Mesenteric fat pad (tissue), 1 donor: Measurements from ENCODE around the gene KCND3. TPM values are rescaled to one million over a fixed set of nuclear protein-coding genes. Genes with fewer than 3 reads are reported as not detected.

Experiments used
- DNase-seq: peaks from one replicate; pipeline ENCODE4 v3.0.0-alpha.2; 2020; ENCODE audit warnings: low spot score
- total RNA-seq: library from RNA; stranded (reverse); fragmentation: NEBNext Ultra II Directional; extraction: Animal tissue kit (Norgen Biotek cat#: 25700); gene quantifications from one replicate; pipeline ENCODE4 v1.2.1, GENCODE V29; 2021
- donor health status: DM: yes; HTN: yes; CAD: no.

The KCND3 gene
- total RNA-seq, 1 donor from 2014 or later = 18.4 TPM

DNA sequence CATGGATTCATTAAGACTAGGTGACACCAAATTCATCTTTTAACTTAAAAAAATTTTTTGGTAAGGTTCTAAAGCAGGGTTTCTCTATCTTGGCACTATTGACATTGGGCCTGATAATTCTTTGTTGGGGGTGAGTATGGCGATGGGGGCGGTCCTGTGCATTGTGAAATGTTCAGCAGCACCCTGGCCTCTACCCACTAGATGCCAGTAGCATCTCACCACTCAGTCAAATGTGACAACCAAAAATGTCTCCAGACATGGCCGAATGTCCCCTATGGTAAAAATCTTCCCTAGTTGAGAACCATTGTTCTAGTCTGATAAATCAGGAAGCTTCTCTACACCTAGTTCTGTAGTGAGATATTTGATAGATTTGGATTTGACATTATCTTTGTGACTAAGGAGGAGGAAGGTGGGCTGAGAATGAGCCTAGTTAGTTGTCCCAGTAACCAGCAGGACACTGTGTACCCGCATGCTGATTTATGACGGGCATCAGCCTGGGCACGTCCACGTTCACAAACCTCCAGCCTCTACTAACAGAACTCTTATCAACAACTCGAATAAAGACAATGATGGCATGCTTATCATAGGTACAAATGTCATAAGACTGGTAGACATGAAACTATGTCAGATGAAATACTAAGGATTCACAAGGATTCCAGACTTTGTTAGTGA, 104.6 kb downstream of the KCND3 start:
- DNase-seq = no peak

- DNase-seq = no peak
Observed at GRCh38 chr1:111882986-111883560, 106.4 kb downstream of the KCND3 start.

DNA sequence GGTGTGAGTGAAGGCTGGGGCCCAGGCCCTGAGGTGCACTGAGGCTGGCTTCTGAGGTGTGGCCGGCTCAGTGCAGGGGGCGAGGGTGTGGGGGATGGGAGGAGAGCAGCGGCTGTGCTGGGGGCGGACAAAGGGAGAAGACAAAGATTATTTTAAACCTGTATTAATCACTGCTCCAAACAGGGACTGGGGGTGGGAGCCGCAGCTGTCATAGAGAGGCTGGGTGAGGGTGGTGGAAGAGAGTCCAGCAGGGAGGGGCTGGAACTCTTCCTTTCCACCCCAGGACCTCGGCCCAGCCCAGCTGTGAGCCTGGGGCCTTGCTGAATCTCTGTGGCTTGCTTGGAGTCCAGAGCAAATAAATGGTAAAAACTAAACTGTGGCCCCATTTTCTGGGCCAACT, 106.9 kb downstream of the KCND3 start:
- no peak for DNase-seq

DNA sequence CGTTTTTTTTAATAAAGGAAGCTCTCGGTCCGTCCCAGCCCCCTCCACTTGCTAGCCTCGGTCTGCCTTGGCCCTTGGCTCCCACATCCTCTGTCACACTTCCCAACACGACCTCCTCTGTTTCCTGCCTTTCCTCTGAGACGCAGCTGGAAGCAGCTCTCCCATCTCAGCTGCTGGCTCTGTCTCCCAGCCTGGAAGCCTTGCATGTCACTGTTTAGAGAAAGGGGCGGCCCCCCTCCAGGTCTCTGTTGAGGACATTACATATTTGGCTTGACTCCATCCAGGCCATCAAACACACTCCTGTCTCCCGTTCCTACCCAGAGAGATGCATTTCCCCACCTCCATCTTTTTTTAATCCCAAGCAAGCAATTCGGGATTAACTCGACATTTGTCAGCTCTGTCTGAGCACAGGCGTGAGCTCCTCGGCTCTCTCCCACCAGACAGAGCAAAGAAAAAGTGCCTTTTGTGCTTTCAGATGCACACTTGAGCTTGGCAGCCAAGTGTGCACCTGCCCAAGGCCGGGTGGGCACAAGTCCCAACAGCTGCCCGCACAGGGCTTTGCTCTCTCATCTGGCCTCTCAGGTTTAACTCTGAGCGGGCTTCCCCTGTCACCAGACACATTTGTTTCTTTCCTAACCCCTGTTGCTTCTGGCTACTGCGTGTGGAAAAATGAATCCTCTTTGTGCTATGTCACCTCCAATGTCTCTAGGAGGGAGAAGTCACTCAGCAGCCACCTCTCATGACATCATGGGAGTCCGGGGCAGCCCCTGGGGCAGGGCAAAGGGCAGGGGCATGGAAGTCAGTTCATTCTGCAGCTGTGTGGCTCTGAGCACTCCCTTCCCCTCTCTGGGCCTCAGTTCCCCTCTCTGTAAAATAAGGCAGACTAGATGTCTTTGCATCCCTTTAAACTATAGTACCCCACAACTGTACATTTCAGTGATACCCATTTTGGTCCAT, 108.3 kb downstream of the KCND3 start:
- no peak for DNase-seq

GRCh38 chr1:111879081-111879480, 110.4 kb downstream of the KCND3 start:
- DNase-seq = no peak

- no peak for DNase-seq
Observed at GRCh38 chr1:111878649-111879048, 110.8 kb downstream of the KCND3 start.

- DNase-seq = no peak
Observed at GRCh38 chr1:111878091-111878490, 111.4 kb downstream of the KCND3 start.

GRCh38 chr1:111876631-111877030, 112.8 kb downstream of the KCND3 start:
- no peak for DNase-seq

DNA sequence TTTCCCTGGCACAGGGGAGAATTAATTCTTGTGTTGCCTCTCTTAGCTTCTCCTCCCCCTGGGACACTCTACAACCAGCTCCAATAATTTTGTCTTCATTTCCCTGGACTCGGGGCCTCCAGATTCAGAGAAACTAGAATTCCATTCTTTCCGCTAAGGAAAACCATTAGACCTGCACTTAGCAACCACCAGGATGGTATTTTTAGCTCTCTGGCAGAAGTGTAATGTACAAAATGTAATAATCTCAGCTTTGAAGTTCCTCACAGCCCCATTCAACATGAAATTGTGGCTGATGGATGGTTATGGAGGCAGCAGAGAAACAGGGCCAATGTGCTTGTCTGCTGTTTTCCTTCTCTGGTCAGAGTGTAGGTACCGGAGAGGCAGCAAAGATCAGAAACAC, 113.8 kb downstream of the KCND3 start:
- no peak for DNase-seq

GRCh38 chr1:111873460-111874030, 115.9 kb downstream of the KCND3 start:
- no peak for DNase-seq

DNA sequence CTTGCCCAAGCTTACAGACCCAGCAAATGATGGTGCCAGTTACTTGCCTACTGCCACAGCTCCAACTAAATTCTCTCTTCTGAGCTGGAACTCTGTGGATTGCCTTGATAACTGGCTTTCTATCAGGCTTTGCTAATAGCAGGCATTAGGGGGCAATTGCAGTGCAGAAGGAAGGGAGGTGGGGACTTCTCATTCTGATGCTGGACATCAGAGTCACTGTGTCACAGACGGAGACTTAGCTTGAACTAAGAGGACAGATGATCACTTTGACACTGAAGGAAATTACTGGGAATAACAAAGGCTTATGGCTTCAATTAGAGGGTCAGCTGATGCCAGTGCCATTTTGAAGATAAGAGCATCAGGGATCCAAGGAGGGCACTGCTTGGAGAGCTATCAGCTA, 119.3 kb downstream of the KCND3 start:
- no peak for DNase-seq

DNA sequence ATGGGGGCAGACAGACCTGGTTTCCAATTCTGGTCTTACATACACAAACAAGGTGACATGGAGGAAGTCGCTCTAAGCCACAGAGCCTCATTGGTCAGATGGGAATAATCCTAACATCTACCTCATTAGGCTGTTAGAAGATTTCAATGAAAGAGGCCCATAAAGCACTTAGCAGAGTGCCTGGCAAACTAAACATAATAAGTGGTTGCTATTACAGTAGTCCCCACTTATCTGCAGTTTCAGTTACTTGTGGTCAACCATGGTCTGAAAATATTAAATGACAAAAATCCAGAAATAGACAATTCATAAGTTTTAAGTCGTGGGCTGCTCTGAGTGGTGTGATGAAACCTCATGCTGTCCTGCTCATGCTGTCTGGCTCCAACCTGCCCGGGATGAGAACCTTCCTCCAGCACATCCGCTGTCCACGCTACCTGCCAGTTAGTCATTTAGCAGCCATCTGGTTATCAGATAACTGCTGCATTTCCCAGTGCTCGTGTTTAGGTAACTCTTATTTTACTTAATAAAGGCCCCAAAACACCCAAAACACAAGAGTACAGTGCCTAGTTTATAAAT, 121.5 kb downstream of the KCND3 start:
- DNase-seq = no peak

DNA sequence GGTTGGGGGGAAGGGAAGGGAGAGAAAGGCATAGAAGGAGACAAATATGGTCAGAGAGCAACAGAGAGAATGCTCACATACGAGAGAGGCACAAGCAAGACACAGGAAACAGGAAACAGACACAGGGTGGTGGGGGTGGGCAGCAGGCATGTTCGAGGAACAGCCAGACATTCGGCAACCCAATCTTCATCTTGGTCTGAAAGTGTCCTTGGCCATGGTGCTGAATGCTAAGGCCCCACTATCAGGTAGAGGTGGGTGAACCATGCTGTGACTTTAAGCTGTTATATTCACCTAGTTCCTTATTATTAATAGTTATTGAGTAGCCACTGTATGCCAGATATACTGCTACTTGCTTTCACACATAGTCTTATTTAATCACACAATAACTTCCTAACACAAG, 124.6 kb downstream of the KCND3 start:
- DNase-seq = no peak

DNA sequence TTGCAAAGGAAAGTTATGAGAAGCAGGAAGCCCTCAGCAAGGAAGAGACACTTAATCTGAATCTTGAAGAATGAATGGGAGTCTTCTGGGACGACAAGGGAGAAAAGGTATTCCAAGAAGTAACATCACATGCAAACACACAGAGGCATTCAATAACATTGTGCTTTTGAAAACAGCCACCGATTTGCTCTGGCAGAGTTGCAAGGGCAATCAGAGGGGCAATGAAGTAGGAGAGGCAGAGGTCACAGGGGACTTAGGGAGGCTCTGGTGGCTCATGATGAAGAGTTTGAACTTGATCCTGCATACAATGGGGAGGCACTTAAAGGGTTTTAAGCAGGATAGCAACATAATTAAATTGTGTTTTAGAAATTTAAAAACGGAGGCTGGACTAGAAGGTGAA, 126.1 kb downstream of the KCND3 start:
- no peak for DNase-seq

- DNase-seq = no peak
Observed at GRCh38 chr1:111862599-111862998, 126.9 kb downstream of the KCND3 start.

- no peak for DNase-seq
Observed at GRCh38 chr1:111861523-111861922, 127.9 kb downstream of the KCND3 start.

- no peak for DNase-seq
Observed at GRCh38 chr1:111857194-111857651, 132.2 kb downstream of the KCND3 start.

DNA sequence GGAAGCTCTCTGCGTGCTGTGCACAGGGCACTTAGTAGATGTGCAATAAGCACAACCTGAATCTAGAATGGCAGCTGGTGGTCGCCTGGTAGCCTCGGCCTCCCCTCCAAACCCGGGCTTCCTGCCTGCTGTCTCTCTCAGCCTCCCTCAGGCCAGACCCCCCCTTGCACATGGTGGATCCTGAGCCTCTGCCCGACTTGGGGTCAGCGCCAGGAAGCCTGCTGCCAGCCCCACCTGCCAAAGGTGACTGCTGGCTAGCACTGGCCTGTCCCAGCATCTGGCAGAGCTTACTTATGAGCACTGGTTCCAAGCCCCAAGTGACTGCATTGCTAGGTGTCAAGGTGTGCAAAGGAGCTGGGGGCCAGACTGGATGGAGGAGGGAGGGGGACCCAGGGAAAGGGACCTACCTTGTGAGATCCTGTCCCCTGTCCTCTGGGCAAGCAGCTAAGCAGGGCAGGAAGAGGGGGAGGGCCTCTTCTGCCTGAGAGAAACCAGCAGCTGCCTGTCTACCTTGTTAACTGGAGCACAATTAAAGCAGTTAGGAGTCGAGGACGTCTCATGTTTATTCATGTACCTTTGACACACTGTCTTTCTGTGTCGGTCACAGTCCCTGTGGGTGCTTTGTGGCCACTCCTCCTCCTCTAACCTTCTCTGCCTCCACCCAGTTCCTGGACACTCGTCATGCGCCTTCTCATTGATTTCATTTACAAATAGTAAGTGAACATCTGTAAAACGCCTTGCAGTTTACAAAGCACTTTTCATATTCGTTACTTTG, 132.9 kb downstream of the KCND3 start:
- DNase-seq = no peak

DNA sequence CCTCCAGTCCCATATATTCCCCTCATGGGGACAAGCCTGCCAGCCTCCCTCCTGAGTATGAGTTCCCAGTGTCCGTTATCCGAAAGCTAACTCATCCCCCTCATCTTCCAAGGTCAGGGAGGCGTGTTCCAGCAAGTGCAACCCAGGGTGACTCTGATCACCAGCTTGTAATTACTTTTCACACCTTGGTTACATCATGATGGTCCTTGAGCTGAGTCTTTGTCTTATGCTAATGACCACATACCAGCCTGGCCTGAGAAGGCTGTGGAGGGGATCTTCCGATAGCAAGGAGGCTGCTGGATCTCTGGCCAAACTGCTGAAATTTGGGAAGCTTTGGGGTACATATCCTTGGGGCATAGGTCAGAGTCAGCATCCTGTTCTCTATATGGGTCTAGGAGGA, 134.2 kb downstream of the KCND3 start:
- DNase-seq = no peak

- DNase-seq = no peak
Observed at GRCh38 chr1:111852261-111852721, 137.2 kb downstream of the KCND3 start.
